ENCODE data around the gene SNED1.

DNA sequence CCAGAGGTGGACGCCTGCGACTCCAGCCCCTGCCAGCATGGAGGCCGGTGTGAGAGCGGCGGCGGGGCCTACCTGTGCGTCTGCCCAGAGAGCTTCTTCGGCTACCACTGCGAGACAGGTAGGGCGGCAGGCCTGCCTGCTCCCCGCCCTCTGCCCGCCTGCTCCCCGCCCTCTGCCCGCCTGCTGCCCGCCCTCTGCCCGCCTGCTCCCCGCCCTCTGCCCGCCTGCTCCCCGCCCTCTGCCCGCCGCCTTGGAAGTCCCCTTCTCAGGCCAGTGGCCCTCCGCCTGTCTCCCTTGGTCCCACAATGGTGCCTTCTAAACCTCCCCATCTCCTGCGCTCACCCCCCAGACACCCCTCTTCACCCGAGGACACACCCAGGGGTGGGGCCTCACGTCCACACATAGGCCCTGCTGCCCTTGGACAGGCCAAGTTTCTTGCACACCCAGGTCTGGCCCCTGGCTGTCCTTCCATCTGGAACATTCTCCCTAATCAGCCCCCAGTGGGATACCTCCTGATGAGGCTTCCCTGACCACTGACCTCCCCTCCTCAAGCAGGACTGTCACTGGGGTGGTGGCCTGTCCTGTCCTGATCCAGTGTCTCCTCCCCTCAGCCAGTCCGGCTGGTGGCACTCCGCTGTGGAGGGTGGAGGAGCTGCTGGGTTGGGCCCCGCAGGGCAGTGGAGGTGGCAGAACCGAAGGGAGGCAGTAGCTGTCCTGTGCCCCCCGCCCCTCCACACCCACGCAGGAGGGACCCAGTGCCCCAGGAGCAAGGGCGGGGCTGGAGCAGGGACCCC is 65.8 kb downstream of the SNED1 start:
- TF ChIP-seq ZNF530 (tag by site-specific recombination; IDR thresholded peaks at IDR 0.05; ENCODE audit: low read depth) (no peak), ZNF433 (tag by site-specific recombination; IDR thresholded peaks at IDR 0.05; ENCODE audit: low read depth) (no peak), ZNF621 (tag by site-specific recombination; IDR thresholded peaks at IDR 0.05) (no peak), ZNF548 (tag by site-specific recombination; IDR thresholded peaks at IDR 0.05) (no peak), MYNN (tag by site-specific recombination; IDR thresholded peaks at IDR 0.05; ENCODE audit: borderline replicate concordance) (no peak), HOXA7 (CRISPR knock-in tag; IDR thresholded peaks at IDR 0.05; ENCODE audit: borderline replicate concordance) (no peak), YY1 (tag by site-specific recombination; IDR thresholded peaks at IDR 0.05) (no peak), ZBTB17 (tag by site-specific recombination; IDR thresholded peaks at IDR 0.05) (no peak), SETDB1 (IDR thresholded peaks at IDR 0.05; ENCODE audit: insufficient read length, low read length) (no peak), KLF8 (tag by site-specific recombination; IDR thresholded peaks at IDR 0.05) (0 out of 2 replicates have a peak, but pooled peaks have one; percentile 53)
